OCI-LY7 (cell line): ENCODE results near the gene SELENOK. TPM values are rescaled to one million over a fixed set of nuclear protein-coding genes. Genes with fewer than 3 reads are reported as not detected.

Experiments
- BruUV-seq: library from RNA; stranded (reverse); fragments of 400-500 nt; replicated peaks from 2 replicates; lab custom pipeline; 2021; lab: Mats Ljungman, UMichigan
- CTCF ChIA-PET: fragments of 300-600 bp; sonication (Branson Sonifier 250); formaldehyde crosslinking; loops from one replicate; lab custom pipeline; 2022; ENCODE audit warnings: antibody characterized with exemption; ENCODE audit not compliant: unreplicated experiment; lab: Charles Lee
- POLR2A ChIA-PET: fragments of 300-600 bp; sonication (Branson Sonifier 250); formaldehyde crosslinking; loops from one replicate; lab custom pipeline; 2022; ENCODE audit warnings: antibody characterized with exemption; lab: Charles Lee
- DNase-seq: peaks from one replicate; pipeline ENCODE4 v3.0.0-alpha.2; 2015; ENCODE audit warnings: low spot score
- H2AFZ ChIP-seq: fragments of 200-600 bp; sonication (generic), shearing (Covaris generic); 2 replicates; pipeline ENCODE4 v1.6.1; 2014; ENCODE audit warnings: mild to moderate bottlenecking, antibody characterized with exemption, low read length, moderate library complexity
- H3K27ac ChIP-seq: fragments of 200-600 bp; sonication (generic); 2 replicates; pipeline ENCODE4 v1.5.1; 2014; ENCODE audit warnings: mixed run types, low read depth, mild to moderate bottlenecking, moderate library complexity, low read length, inconsistent platforms; ENCODE audit not compliant: poor library complexity, severe bottlenecking
- H3K36me3 ChIP-seq: fragments of 200-600 bp; sonication (generic); 2 replicates; pipeline ENCODE4 v1.6.1; 2014; ENCODE audit warnings: mild to moderate bottlenecking, antibody characterized with exemption, low read length, moderate library complexity, mixed read lengths; ENCODE audit not compliant: insufficient read depth
- H3K4me1 ChIP-seq: fragments of 200-600 bp; sonication (generic); 2 replicates; pipeline ENCODE4 v1.5.1; 2014; ENCODE audit warnings: mild to moderate bottlenecking, low read length; ENCODE audit not compliant: insufficient read depth, poor library complexity, severe bottlenecking
- H3K4me2 ChIP-seq: fragments of 200-600 bp; sonication (generic); 2 replicates; pipeline ENCODE4 v1.6.1; 2014; ENCODE audit warnings: mild to moderate bottlenecking, low read length
- H3K4me3 ChIP-seq: fragments of 200-600 bp; sonication (generic); 2 replicates; pipeline ENCODE4 v1.5.1; 2014; ENCODE audit warnings: mild to moderate bottlenecking, low read depth, low read length; ENCODE audit not compliant: poor library complexity, severe bottlenecking
- H3K79me2 ChIP-seq: fragments of 200-600 bp; sonication (generic); 2 replicates; pipeline ENCODE4 v1.6.1; 2016; ENCODE audit warnings: low read depth, mild to moderate bottlenecking, low read length, moderate library complexity, mixed read lengths; ENCODE audit not compliant: insufficient read depth
- H3K9me2 ChIP-seq: fragments of 200-600 bp; sonication (generic); 2 replicates; pipeline ENCODE4 v1.6.1; 2016; ENCODE audit warnings: mild to moderate bottlenecking, low read length, mixed read lengths; ENCODE audit not compliant: insufficient read depth
- H3K9me3 ChIP-seq: fragments of 200-600 bp; sonication (generic); 2 replicates; pipeline ENCODE4 v1.6.1; 2014; ENCODE audit warnings: mild to moderate bottlenecking, mixed run types, low read length, mixed read lengths
- H4K20me1 ChIP-seq: fragments of 200-600 bp; sonication (generic); 2 replicates; pipeline ENCODE4 v1.6.1; 2014; ENCODE audit warnings: mild to moderate bottlenecking, antibody characterized with exemption, low read length, moderate library complexity, mixed read lengths; ENCODE audit not compliant: insufficient read depth
- CTCF ChIP-seq: fragments of 200-600 bp; sonication (generic); conservative IDR thresholded peaks from 2 replicates; pipeline ENCODE4 v1.5.1; 2014; ENCODE audit warnings: mild to moderate bottlenecking, antibody characterized with exemption, low read length, moderate library complexity, mixed read lengths
- EZH2phosphoT487 ChIP-seq: fragments of 200-600 bp; sonication (generic); IDR thresholded peaks from 2 replicates; pipeline ENCODE4 v1.6.1; 2018; ENCODE audit warnings: low read depth, borderline replicate concordance, mild to moderate bottlenecking, mixed run types, antibody characterized with exemption, low read length, moderate library complexity, mixed read lengths
- intact Hi-C: fragments of 100-400 bp; cut with micrococcal nuclease; formaldehyde crosslinking; loops from one replicate; pipeline ENCODE4 v1.10.0; 2022; ENCODE audit not compliant: unreplicated experiment
- total RNA-seq, 2 experiments: library from RNA; depleted of rRNA in 1 of 2; stranded (reverse); fragments of >200 nt in 1 of 2; shearing (Covaris generic) in 1 of 2; gene quantifications; 2 replicates each; pipeline ENCODE4 v1.2.3, GENCODE V29; 2014 to 2022

SELENOK gene
- total RNA-seq, 2 experiments from 2014 or later = 36.7 to 48.7 TPM

GRCh38 chr3:53881691-53882593 lies 9.7 kb downstream of the SELENOK start, which contains the start of gene ACTR8:
ACTR8 (minus strand) TSS chr3:53882152; CDS start chr3:53882101, 51 bp downstream.
- Histone ChIP-seq H3K27ac (peak within 1 kb of the TSS; percentile 74), H3K4me2 (peak within 1 kb of the TSS; percentile 78), H4K20me1 (no peaks in the 10 kb centered on the region), H3K9me2 (no peaks in the 10 kb centered on the region), H3K79me2 (peaks cover 20% of the 10 kb centered on the region), H3K36me3 (peaks cover 70% of the 10 kb centered on the region), H2AFZ (peak within 1 kb of the TSS; percentile 91), H3K4me3 (peak within 1 kb of the TSS; percentile 82), H3K4me1 (peaks cover 16% of the 10 kb centered on the region), H3K9me3 (no peaks in the 10 kb centered on the region)
- intact Hi-C loops = no loop called here
- BruUV-seq = TSS peak; percentile 32
- DNase-seq = peak; percentile 89
- CTCF ChIA-PET = no interaction called here
- TF ChIP-seq CTCF (no peak), EZH2phosphoT487 (no peak)
- POLR2A ChIA-PET = interaction anchor here (0.6 to 1.9 kb wide), 7 partner anchors 9 to 380 kb away, joined by 3 to 15 read pairs (median 3); partner anchors contain the start of gene SELENOK

- H3K36me3 ChIP-seq = peaks cover 71% of the 10 kb centered on the region
- TF ChIP-seq EZH2phosphoT487 = no peak
- TF ChIP-seq CTCF = no peak
- no peaks in the 10 kb centered on the region for H3K9me2 ChIP-seq
- peaks cover 16% of the 10 kb centered on the region for H3K4me1 ChIP-seq
- peak overlapping the region; percentile 74 for H3K27ac ChIP-seq
- ChIA-PET CTCF (no interaction called here), POLR2A (interaction anchor here (0.6 to 1.9 kb wide), 12 partner anchors 9 to 1938 kb away, joined by 3 to 15 read pairs (median 4); partner anchors contain the start of gene SELENOK)
- BruUV-seq = no TSS peak
- peak overlapping the region; percentile 82 for H3K4me3 ChIP-seq
- H3K9me3 ChIP-seq = no peaks in the 10 kb centered on the region
- peak overlapping the region; percentile 78 for H3K4me2 ChIP-seq
- peak overlapping the region; percentile 91 for H2AFZ ChIP-seq
- peaks cover 20% of the 10 kb centered on the region for H3K79me2 ChIP-seq
- intact Hi-C loops = no loop called here
- no peaks in the 10 kb centered on the region for H4K20me1 ChIP-seq
- DNase-seq = no peak
These were observed 11.0 kb downstream of the SELENOK start for GRCh38 chr3:53880396-53881345.
